ENCODE measurements around the gene PIGU. TPM values are rescaled to one million over a fixed set of nuclear protein-coding genes. Genes with fewer than 3 reads are reported as not detected.
"Not testable (repeated sequence)": the region's sequence is repeated elsewhere in the genome, so short reads cannot be mapped to it uniquely, and the experiment has no call there.

Gene PIGU
- total RNA-seq, 1 experiment from 2014 or later: 25.1 TPM

DNA sequence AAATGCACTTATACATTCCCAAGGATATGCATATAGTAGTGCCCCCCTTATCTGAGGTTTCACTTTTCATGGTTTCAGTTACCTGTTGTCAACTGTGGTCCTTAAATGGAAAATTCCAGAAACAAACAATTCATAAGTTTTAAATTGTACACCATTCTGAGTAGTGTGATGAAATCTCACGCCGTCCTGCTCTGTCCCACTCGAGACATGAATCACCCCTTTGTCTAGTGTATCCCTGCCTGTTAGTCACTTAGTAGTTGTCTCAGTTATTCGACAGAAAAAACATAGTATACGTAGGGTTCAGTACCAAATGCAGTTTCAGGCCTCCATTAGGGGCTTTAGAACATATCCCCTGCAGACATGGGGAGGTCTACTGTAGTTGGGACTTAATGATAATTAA is 61.4 kb downstream of the PIGU start:
- Histone ChIP-seq H3K27me3 (ENCODE audit: insufficient read depth, low read length) (no peaks in the 10 kb centered on the region), H2AFZ (ENCODE audit: low read depth, low read length, poor library complexity, severe bottlenecking) (no peak overlapping the region), H3K9me3 (ENCODE audit: control insufficient read depth in 1 of 2, insufficient read depth in 1 of 2, low read depth in 1 of 2, low read length in 2 of 2) (no peaks in the 10 kb centered on the region), H3K4me1 (ENCODE audit: control insufficient read depth in 1 of 2, insufficient read depth in 2 of 2, low read length in 2 of 2) (no peaks in the 10 kb centered on the region), H3K9me2 (ENCODE audit: insufficient read depth) (no peaks in the 10 kb centered on the region), H3K36me3 (ENCODE audit: control insufficient read depth in 1 of 2, insufficient read depth in 2 of 2, low read length in 2 of 2) (0 out of 4 replicates have a peak, but pooled peaks cover 0 to 3% of the 10 kb centered on the region in 2 experiments), H3K27ac (ENCODE audit: low read depth, low read length) (no peak overlapping the region), H3K4me3 (replicated peaks in 1 of 2; ENCODE audit: low read depth in 1 of 2, low read length in 2 of 2) (no peak overlapping the region), H4K20me1 (ENCODE audit: insufficient read depth) (no peaks in the 10 kb centered on the region), H3K79me2 (ENCODE audit: insufficient read depth, low read length) (no peaks in the 10 kb centered on the region), H3K9ac (ENCODE audit: low read length) (no peak overlapping the region), H3K4me2 (ENCODE audit: low read length) (no peak overlapping the region)
- no peak for ATAC-seq
- intact Hi-C loops (cut with micrococcal nuclease): no loop called here
- TF ChIP-seq FOSL1 (IDR thresholded peaks at IDR 0.05; ENCODE audit: low read depth): no peak
- no peak for TF ChIP-seq SRF (IDR thresholded peaks at IDR 0.05; ENCODE audit: low read depth)
- no peak for TF ChIP-seq ZFX (IDR thresholded peaks at IDR 0.05)
- no peak for TF ChIP-seq CBX3 (IDR thresholded peaks at IDR 0.05; ENCODE audit: low read depth)
- TF ChIP-seq CEBPB (IDR thresholded peaks at IDR 0.05; ENCODE audit: low read depth): no peak
- TF ChIP-seq ZBTB33 (IDR thresholded peaks at IDR 0.05; ENCODE audit: extremely low read depth, insufficient replicate concordance, low read length): no peak
- TF ChIP-seq EGR1 (IDR thresholded peaks at IDR 0.05; ENCODE audit: low read depth): no peak
- TF ChIP-seq POLR2A (IDR thresholded peaks at IDR 0.05; ENCODE audit: borderline replicate concordance, extremely low read depth, insufficient read depth, insufficient read length): no peak
- TF ChIP-seq EZH2 (IDR thresholded peaks at IDR 0.05): no peak
- no peak for TF ChIP-seq POLR2AphosphoS5 (IDR thresholded peaks at IDR 0.05; ENCODE audit: low read depth, low read length)
- TF ChIP-seq ZNF274 (IDR thresholded peaks at IDR 0.05; ENCODE audit: low read depth, low read length): no peak
- no peak for TF ChIP-seq CTCF (IDR thresholded peaks at IDR 0.05 in 2 of 3, conservative IDR thresholded peaks at IDR 0.05 in 1 of 3; ENCODE audit: borderline replicate concordance in 1 of 3, insufficient read depth in 1 of 3, low read depth in 2 of 3, low read length in 2 of 3)
- TF ChIP-seq, protein P1, sequence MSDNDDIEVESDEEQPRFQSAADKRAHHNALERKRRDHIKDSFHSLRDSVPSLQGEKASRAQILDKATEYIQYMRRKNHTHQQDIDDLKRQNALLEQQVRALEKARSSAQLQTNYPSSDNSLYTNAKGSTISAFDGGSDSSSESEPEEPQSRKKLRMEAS (IDR thresholded peaks at IDR 0.05): no peak
- ChIA-PET CTCF (no interaction called here), RAD21 (ENCODE audit: low non-redundant PET in 1 of 2, low total read pairs in 2 of 2, uncharacterized antibody in 2 of 2, unreplicated experiment in 2 of 2) (no interaction called here), POLR2A (no interaction called here)
- no peak for DNase-seq (ENCODE audit: low read depth, low spot score)
- BruUV-seq (replicated peaks): no TSS peak

- H3K9me2 ChIP-seq (ENCODE audit: insufficient read depth); H3K9me3 ChIP-seq (ENCODE audit: control insufficient read depth in 1 of 2, insufficient read depth in 1 of 2, low read depth in 1 of 2, low read length in 2 of 2); H2AFZ ChIP-seq (ENCODE audit: low read depth, low read length, poor library complexity, severe bottlenecking); H3K36me3 ChIP-seq (ENCODE audit: control insufficient read depth in 1 of 2, insufficient read depth in 2 of 2, low read length in 2 of 2); H3K4me1 ChIP-seq (ENCODE audit: control insufficient read depth in 1 of 2, insufficient read depth in 2 of 2, low read length in 2 of 2); H3K79me2 ChIP-seq (ENCODE audit: insufficient read depth, low read length); H4K20me1 ChIP-seq (ENCODE audit: insufficient read depth); ATAC-seq; POLR2A ChIA-PET; RAD21 ChIA-PET (ENCODE audit: low non-redundant PET in 1 of 2, low total read pairs in 2 of 2, uncharacterized antibody in 2 of 2, unreplicated experiment in 2 of 2); BruUV-seq (replicated peaks); H3K4me2 ChIP-seq (ENCODE audit: low read length); intact Hi-C loops (cut with micrococcal nuclease); H3K27me3 ChIP-seq (ENCODE audit: insufficient read depth, low read length); DNase-seq (ENCODE audit: low read depth, low spot score); H3K27ac ChIP-seq (ENCODE audit: low read depth, low read length); CTCF ChIA-PET; H3K9ac ChIP-seq (ENCODE audit: low read length); H3K4me3 ChIP-seq (replicated peaks in 1 of 2; ENCODE audit: low read depth in 1 of 2, low read length in 2 of 2): not testable (repeated sequence)
These were observed 64.9 kb downstream of the PIGU start for GRCh38 chr20:34611976-34612375.
